ENCODE measurements around the gene SLC4A11. TPM values are rescaled to one million over a fixed set of nuclear protein-coding genes. Genes with fewer than 3 reads are reported as not detected.

The SLC4A11 gene
- total RNA-seq, 4 donors from 2014 or later, result 0.33 to 5.3 (median 0.51) TPM; not detected in 1

- no peak for TF ChIP-seq CTCF (IDR thresholded peaks at IDR 0.05; ENCODE audit: low read depth)
Measured at GRCh38 chr20:3194617-3195280, 44.2 kb downstream of the SLC4A11 start.

GRCh38 chr20:3193806-3194616, 45.0 kb downstream of the SLC4A11 start:
- TF ChIP-seq CTCF (IDR thresholded peaks at IDR 0.05; ENCODE audit: low read depth), result no peak

GRCh38 chr20:3192226-3193015, 46.6 kb downstream of the SLC4A11 start:
- TF ChIP-seq CTCF (IDR thresholded peaks at IDR 0.05; ENCODE audit: low read depth), result no peak

- TF ChIP-seq CTCF (IDR thresholded peaks at IDR 0.05; ENCODE audit: low read depth), result no peak
Measured at GRCh38 chr20:3190681-3191111, 48.3 kb downstream of the SLC4A11 start.

GRCh38 chr20:3189561-3190131, 49.3 kb downstream of the SLC4A11 start:
- no peak for TF ChIP-seq CTCF (IDR thresholded peaks at IDR 0.05; ENCODE audit: low read depth)

GRCh38 chr20:3188823-3189413, 50.1 kb downstream of the SLC4A11 start:
- no peak for TF ChIP-seq CTCF (IDR thresholded peaks at IDR 0.05; ENCODE audit: low read depth)

Data from subcutaneous adipose tissue (tissue), 4 donors.